ENCODE measurements around the gene FHIT.

GRCh38 chr3:60774617-60775016 is 476.6 kb downstream of the FHIT start:
- TF ChIP-seq ZNF274 (IDR thresholded peaks at IDR 0.05; ENCODE audit: low read depth, low read length), result no peak
- TF ChIP-seq YY1 (IDR thresholded peaks at IDR 0.05; ENCODE audit: insufficient read depth, insufficient read length), result no peak
